Right lung (tissue), 5 donors: ENCODE data around the gene EDAR. TPM values are rescaled to one million over a fixed set of nuclear protein-coding genes. Genes with fewer than 3 reads are reported as not detected.

Experiments used
- DNase-seq, 2 donors: peaks; one replicate each; pipeline ENCODE4 v3.0.0-alpha.2; 2013
- polyA plus RNA-seq, 5 donors: library from polyadenylated mRNA; unstranded; fragments of 120-200 nt; gene quantifications; one replicate each; pipeline versions ENCODE4 v1.2.1 to v1.2.3, GENCODE V29; 2013; ENCODE audit warnings: inconsistent platforms in 1 of 5, low replicate concordance in 1 of 5; ENCODE audit not compliant: insufficient read length in 5 of 5, insufficient read depth in 1 of 5

EDAR gene
- polyA plus RNA-seq, 5 donors = 4.3 to 7.2 (median 6.2) TPM

- DNase-seq = no peak
These were observed 47.3 kb downstream of the EDAR start for GRCh38 chr2:108941767-108942166.

GRCh38 chr2:108941161-108941665, 47.8 kb downstream of the EDAR start:
- no peak for DNase-seq

GRCh38 chr2:108940156-108940555, 48.9 kb downstream of the EDAR start:
- DNase-seq = no peak

- no peak for DNase-seq
These were observed 50.8 kb downstream of the EDAR start for GRCh38 chr2:108938077-108938710.

- no peak for DNase-seq
These were observed 51.5 kb downstream of the EDAR start for GRCh38 chr2:108937367-108938017.

GRCh38 chr2:108936866-108937265, 52.2 kb downstream of the EDAR start:
- DNase-seq = no peak

GRCh38 chr2:108936076-108936864, 52.8 kb downstream of the EDAR start:
- no peak for DNase-seq

- peak in 1 of 2 donors; percentile 59 for DNase-seq
These were observed 53.7 kb downstream of the EDAR start for GRCh38 chr2:108935271-108935741.

- no peak for DNase-seq
These were observed 54.3 kb downstream of the EDAR start for GRCh38 chr2:108934583-108935245.

GRCh38 chr2:108934151-108934550, 54.9 kb downstream of the EDAR start:
- DNase-seq = no peak

- no peak for DNase-seq
These were observed 55.3 kb downstream of the EDAR start for GRCh38 chr2:108933691-108934117.

GRCh38 chr2:108932736-108933332, 56.2 kb downstream of the EDAR start:
- DNase-seq = no peak

- DNase-seq = no peak
These were observed 57.6 kb downstream of the EDAR start for GRCh38 chr2:108931372-108931771.

GRCh38 chr2:108929807-108930425, 59.1 kb downstream of the EDAR start:
- no peak for DNase-seq

- DNase-seq = no peak
These were observed 60.2 kb downstream of the EDAR start for GRCh38 chr2:108928660-108929377.

GRCh38 chr2:108927936-108928659, 60.9 kb downstream of the EDAR start:
- peak in 1 of 2 donors; percentile 40 for DNase-seq

- DNase-seq = no peak
These were observed 61.6 kb downstream of the EDAR start for GRCh38 chr2:108927405-108927804.

GRCh38 chr2:108926561-108927380, 62.2 kb downstream of the EDAR start:
- no peak for DNase-seq

GRCh38 chr2:108925735-108926134, 63.3 kb downstream of the EDAR start:
- DNase-seq = no peak
